Measurements from ENCODE around the gene PPP1R12B. TPM values are rescaled to one million over a fixed set of nuclear protein-coding genes. Genes with fewer than 3 reads are reported as not detected.
"Not testable (repeated sequence)": the region's sequence is repeated elsewhere in the genome, so short reads cannot be mapped to it uniquely, and the experiment has no call there.

PPP1R12B gene
- total RNA-seq, 4 donors from 2014 or later: 197 to 386 (median 303) TPM

- Histone ChIP-seq H3K9me3 (no peaks in the 10 kb centered on the region), H3K27me3 (no peaks in the 10 kb centered on the region), H3K4me1 (no peaks in the 10 kb centered on the region), H3K27ac (no peak overlapping the region), H3K4me3 (no peak overlapping the region), H3K36me3 (no peaks in the 10 kb centered on the region)
- no peak for DNase-seq
- intact Hi-C loops (cut with DNase I; ENCODE audit: low total_unique reads): no loop called here
- TF ChIP-seq POLR2A (IDR thresholded peaks at IDR 0.05): no peak
- no peak for TF ChIP-seq CTCF (IDR thresholded peaks at IDR 0.05)
These were observed 282.0 kb downstream of the PPP1R12B start for GRCh38 chr1:202630541-202630940.

GRCh38 chr1:202631076-202631923 is 282.8 kb downstream of the PPP1R12B start:
- H3K27ac ChIP-seq: no peak overlapping the region
- intact Hi-C loops (cut with DNase I; ENCODE audit: low total_unique reads): no loop called here

GRCh38 chr1:202632241-202632640 is 283.7 kb downstream of the PPP1R12B start:
- Histone ChIP-seq H3K9me3 (no peaks in the 10 kb centered on the region), H3K4me3 (no peak overlapping the region), H3K27ac (no peak overlapping the region), H3K36me3 (no peaks in the 10 kb centered on the region), H3K27me3 (no peaks in the 10 kb centered on the region), H3K4me1 (no peaks in the 10 kb centered on the region)
- TF ChIP-seq CTCF (IDR thresholded peaks at IDR 0.05) (no peak), POLR2A (IDR thresholded peaks at IDR 0.05) (no peak)
- intact Hi-C loops (cut with DNase I; ENCODE audit: low total_unique reads): no loop called here
- no peak for DNase-seq

More at GRCh38 chr1:202631076-202631923, 282.8 kb downstream of the PPP1R12B start:
- no peaks in the 10 kb centered on the region for H3K36me3 ChIP-seq
- no peaks in the 10 kb centered on the region for H3K4me1 ChIP-seq
- H3K4me3 ChIP-seq: no peak overlapping the region
- no peak for DNase-seq
- H3K9me3 ChIP-seq: no peaks in the 10 kb centered on the region
- H3K27me3 ChIP-seq: no peaks in the 10 kb centered on the region
- TF ChIP-seq POLR2A (IDR thresholded peaks at IDR 0.05): no peak
- no peak for TF ChIP-seq CTCF (IDR thresholded peaks at IDR 0.05)

GRCh38 chr1:202636171-202636570 is 287.7 kb downstream of the PPP1R12B start:
- DNase-seq, H3K27me3 ChIP-seq: not testable (repeated sequence)

GRCh38 chr1:202637321-202638018 is 289.0 kb downstream of the PPP1R12B start:
- H3K27ac ChIP-seq; DNase-seq; H3K36me3 ChIP-seq; intact Hi-C loops (cut with DNase I; ENCODE audit: low total_unique reads); H3K4me1 ChIP-seq; H3K4me3 ChIP-seq; H3K9me3 ChIP-seq; H3K27me3 ChIP-seq: not testable (repeated sequence)

More at GRCh38 chr1:202636171-202636570, 287.7 kb downstream of the PPP1R12B start:
- H3K9me3 ChIP-seq; intact Hi-C loops (cut with DNase I; ENCODE audit: low total_unique reads); H3K36me3 ChIP-seq; H3K4me1 ChIP-seq; H3K4me3 ChIP-seq; H3K27ac ChIP-seq: not testable (repeated sequence)

Data from uterus (tissue), 4 donors.